ENCODE data around the gene KRT73.

- TF ChIP-seq, protein P1, sequence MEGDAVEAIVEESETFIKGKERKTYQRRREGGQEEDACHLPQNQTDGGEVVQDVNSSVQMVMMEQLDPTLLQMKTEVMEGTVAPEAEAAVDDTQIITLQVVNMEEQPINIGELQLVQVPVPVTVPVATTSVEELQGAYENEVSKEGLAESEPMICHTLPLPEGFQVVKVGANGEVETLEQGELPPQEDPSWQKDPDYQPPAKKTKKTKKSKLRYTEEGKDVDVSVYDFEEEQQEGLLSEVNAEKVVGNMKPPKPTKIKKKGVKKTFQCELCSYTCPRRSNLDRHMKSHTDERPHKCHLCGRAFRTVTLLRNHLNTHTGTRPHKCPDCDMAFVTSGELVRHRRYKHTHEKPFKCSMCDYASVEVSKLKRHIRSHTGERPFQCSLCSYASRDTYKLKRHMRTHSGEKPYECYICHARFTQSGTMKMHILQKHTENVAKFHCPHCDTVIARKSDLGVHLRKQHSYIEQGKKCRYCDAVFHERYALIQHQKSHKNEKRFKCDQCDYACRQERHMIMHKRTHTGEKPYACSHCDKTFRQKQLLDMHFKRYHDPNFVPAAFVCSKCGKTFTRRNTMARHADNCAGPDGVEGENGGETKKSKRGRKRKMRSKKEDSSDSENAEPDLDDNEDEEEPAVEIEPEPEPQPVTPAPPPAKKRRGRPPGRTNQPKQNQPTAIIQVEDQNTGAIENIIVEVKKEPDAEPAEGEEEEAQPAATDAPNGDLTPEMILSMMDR (conservative IDR thresholded peaks at IDR 0.05 in 1 of 2, IDR thresholded peaks at IDR 0.05 in 1 of 2; ENCODE audit: low read depth in 1 of 2, low read length in 2 of 2), result no peak
- no peak for TF ChIP-seq EZH2 (IDR thresholded peaks at IDR 0.05; ENCODE audit: low read length, missing control alignments)
These were observed 49.6 kb upstream of the KRT73 start for GRCh38 chr12:52667931-52668330.

All from fibroblast of lung (primary cell).